Measurements from ENCODE around the gene POLN.
"Not testable (repeated sequence)": the region's sequence is repeated elsewhere in the genome, so short reads cannot be mapped to it uniquely, and the experiment has no call there.

POLN gene

GRCh38 chr4:2040391-2041238 is 201.3 kb downstream of the POLN start:
- DNase-seq (ENCODE audit: low read depth) = no peak

- no peak for DNase-seq (ENCODE audit: low read depth)
These were observed 205.1 kb downstream of the POLN start for GRCh38 chr4:2036866-2037265.

- DNase-seq (ENCODE audit: low read depth) = no peak
These were observed 205.6 kb downstream of the POLN start for GRCh38 chr4:2036327-2036726.

GRCh38 chr4:2031161-2031560 is 210.8 kb downstream of the POLN start:
- not testable (repeated sequence) for DNase-seq (ENCODE audit: low read depth)

- not testable (repeated sequence) for DNase-seq (ENCODE audit: low read depth)
These were observed 214.8 kb downstream of the POLN start for GRCh38 chr4:2027120-2027519.

GRCh38 chr4:2025817-2026216 is 216.1 kb downstream of the POLN start:
- no peak for DNase-seq (ENCODE audit: low read depth)

- no peak for DNase-seq (ENCODE audit: low read depth)
These were observed 217.2 kb downstream of the POLN start for GRCh38 chr4:2024683-2025082.
